ENCODE results near the gene RBMS1.

The RBMS1 gene

DNA sequence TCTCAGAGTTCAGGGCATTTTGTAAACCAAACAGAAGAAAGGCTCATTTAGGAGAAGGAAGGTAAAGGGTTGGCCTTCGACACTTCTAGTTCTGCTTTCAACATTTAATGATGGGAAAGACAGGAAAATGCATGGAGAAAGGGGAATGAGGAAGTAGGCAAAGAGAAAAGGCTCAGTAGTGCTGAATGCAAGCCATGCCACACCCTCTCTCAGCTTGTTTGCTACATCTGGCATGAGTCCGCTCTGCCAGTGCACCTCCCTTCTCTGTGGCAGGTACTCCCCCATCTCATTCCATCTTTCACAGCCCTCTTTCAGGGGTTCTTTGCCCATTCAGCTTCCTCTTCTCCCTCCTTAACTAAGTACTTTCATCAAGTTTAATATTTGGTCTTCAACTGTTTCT, 172.6 kb downstream of the RBMS1 start:
- TF ChIP-seq CTCF (IDR thresholded peaks at IDR 0.05; ENCODE audit: low read depth, low read length, missing control alignments) = no peak
- no peak overlapping the region for H3K4me3 ChIP-seq (replicated peaks; ENCODE audit: low read depth, low read length)
- no peak for DNase-seq (ENCODE audit: extremely low read depth, low read depth)

GRCh38 chr2:160319700-160320099, 173.9 kb downstream of the RBMS1 start:
- DNase-seq (ENCODE audit: extremely low read depth, low read depth) = no peak
- TF ChIP-seq CTCF (IDR thresholded peaks at IDR 0.05; ENCODE audit: low read depth, low read length, missing control alignments) = no peak
- H3K4me3 ChIP-seq (replicated peaks; ENCODE audit: low read depth, low read length) = no peak overlapping the region

- TF ChIP-seq CTCF (IDR thresholded peaks at IDR 0.05; ENCODE audit: low read depth, low read length, missing control alignments) = no peak
- no peak overlapping the region for H3K4me3 ChIP-seq (replicated peaks; ENCODE audit: low read depth, low read length)
- no peak for DNase-seq (ENCODE audit: extremely low read depth, low read depth)
Observed at GRCh38 chr2:160318218-160318617, 175.4 kb downstream of the RBMS1 start.

- TF ChIP-seq CTCF (IDR thresholded peaks at IDR 0.05; ENCODE audit: low read depth, low read length, missing control alignments) = no peak
- no peak for DNase-seq (ENCODE audit: extremely low read depth, low read depth)
- no peak overlapping the region for H3K4me3 ChIP-seq (replicated peaks; ENCODE audit: low read depth, low read length)
Observed at GRCh38 chr2:160317181-160318099, 176.2 kb downstream of the RBMS1 start.

DNA sequence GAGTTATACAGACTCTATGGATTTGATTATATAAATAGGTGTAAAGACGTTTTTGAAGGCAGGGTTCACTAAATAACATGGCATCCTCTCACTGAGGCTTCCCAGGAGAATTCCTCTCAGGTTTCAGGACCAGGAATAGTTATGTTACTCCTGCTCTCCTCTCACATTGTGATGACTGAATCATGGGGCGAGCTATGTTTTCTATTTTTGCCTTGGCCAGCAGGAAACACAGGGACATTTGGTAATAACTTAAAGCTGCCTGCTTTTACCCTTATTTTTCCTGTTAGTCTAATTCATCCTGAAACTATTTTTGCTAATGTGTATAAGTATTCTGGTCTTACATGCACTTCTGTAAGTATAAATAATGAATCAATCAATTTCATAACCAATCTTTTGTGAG, 178.3 kb downstream of the RBMS1 start:
- no peak for TF ChIP-seq CTCF (IDR thresholded peaks at IDR 0.05; ENCODE audit: low read depth, low read length, missing control alignments)
- DNase-seq (ENCODE audit: extremely low read depth, low read depth) = no peak
- H3K4me3 ChIP-seq (replicated peaks; ENCODE audit: low read depth, low read length) = no peak overlapping the region

GRCh38 chr2:160310118-160310828, 183.3 kb downstream of the RBMS1 start:
- no peak for TF ChIP-seq CTCF (IDR thresholded peaks at IDR 0.05; ENCODE audit: low read depth, low read length, missing control alignments)
- H3K4me3 ChIP-seq (replicated peaks; ENCODE audit: low read depth, low read length) = no peak overlapping the region
- no peak for DNase-seq (ENCODE audit: extremely low read depth, low read depth)

Data from HFF-Myc (cell line).